HG02840 (cell line): ENCODE data around the gene NAIF1.
A peak's percentile ranks its signal among the peaks of the same experiment; 100 is the strongest.
"Not testable (repeated sequence)": the region's sequence is repeated elsewhere in the genome, so short reads cannot be mapped to it uniquely, and the experiment has no call there.

ENCODE experiments used
- ATAC-seq: cut with Tn5 transposase; IDR thresholded peaks from one replicate; pipeline ENCODE4 v1.9.1; 2021; ENCODE audit warnings: mild to moderate bottlenecking, moderate library complexity, moderate number of reproducible peaks; ENCODE audit not compliant: unreplicated experiment, low FRiP score

The NAIF1 gene

GRCh38 chr9:128066713-128067644, at the start of gene NAIF1:
Gene NAIF1, minus strand, starts transcription at chr9:128067320. Its CDS starts 219 bp downstream, at chr9:128067101.
- ATAC-seq = peak; percentile 66

GRCh38 chr9:128116104-128117083, 49.3 kb upstream of the NAIF1 start:
- ATAC-seq = no peak

GRCh38 chr9:128115187-128116103, 48.3 kb upstream of the NAIF1 start:
- no peak for ATAC-seq

DNA sequence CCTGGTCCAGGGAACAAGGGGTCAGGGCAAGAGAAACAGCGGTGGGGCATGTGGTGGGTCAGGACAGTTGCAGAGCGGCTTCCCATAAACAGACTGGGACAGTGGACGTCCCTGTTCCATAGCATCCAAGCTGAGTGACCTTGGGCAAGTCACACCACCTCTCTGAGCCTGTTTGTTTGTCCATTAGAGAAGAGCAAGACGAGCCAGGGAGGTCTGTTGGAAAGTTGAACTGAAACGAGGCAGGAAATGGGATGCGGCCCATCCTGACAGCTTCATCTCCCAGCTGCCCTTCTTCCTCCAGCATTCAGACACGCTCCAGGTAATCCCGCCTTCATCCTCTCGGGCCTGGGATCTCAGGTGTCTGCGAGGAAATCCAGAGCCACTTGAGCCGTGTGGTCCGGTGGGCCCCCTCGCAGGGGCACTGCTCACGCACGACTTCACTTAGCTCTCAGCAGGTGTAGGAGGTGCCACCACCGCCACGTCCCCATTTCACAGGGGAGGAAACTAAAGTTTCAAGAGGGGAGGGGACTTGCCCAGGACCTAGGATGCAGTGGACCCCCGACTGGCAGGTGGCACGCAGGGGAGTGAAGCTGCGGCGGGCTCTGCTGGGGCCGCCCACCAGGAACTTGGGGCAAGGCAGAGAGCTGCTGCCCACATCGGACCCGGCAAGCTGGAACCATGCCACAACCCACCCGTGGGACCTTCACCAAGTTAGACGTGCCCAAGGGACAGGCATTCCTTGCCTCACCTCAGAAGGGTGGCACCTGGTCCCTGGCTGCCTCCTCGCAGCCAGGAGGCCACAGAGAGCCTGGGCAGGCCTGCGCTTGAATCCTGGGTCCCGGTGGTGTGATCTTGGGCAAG, 47.4 kb upstream of the NAIF1 start:
- no peak for ATAC-seq

DNA sequence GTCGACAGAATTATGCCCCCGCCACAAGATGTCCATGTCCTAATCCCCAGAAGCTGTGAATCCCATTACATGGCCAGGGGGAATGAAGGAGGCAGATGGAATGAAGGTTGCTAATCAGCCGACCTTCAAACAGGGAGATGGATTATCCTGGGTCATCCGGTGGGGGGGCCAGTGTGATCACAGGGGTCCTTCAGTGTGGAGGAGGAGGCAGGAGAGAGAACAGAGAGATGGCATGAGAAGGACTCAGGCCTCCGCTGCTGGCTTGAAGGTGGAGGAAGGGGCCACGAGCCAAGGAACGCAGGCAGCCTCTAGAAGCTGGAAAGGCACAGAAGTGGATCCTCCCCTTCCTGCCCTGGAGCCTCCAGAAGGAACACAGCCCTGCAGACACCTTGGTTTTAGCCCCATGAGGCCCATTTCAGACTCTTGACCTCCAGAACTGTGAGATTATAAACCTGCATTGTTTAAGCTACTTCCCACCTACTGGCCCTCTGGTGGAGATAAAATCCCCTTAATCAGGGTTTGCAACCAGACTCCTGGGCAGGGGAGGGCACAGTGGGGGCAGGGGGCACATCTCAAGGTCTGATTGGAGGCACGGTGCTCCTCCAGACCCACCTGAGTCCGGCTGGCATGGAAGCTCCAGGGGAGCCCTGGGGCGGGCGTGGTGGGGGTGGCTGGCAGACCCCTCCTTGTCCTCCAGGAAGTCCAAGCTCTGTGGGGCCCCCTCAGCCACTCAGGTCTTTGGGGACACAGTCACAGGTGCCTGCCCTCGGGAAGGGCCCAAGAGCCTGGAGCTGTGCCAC, 46.6 kb upstream of the NAIF1 start:
- ATAC-seq = no peak

DNA sequence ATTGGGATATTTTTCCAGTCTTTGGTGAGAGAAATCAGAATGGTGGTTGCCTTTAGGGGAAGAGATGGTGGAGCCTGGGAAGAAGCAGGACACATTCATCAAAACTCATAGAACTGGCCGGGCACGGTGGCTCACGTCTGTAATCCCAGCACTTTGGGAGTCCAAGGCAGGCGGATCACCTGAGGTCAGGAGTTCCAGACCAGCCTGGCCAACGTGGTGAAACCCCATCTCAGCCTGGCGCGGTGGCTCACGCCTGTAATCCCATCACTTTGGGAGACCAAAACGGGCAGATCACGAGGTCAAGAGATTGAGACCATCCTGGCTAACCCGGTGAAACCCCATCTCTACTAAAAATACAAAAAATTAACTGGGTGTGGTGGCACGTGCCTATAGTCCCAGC, 44.6 kb upstream of the NAIF1 start:
- not testable (repeated sequence) for ATAC-seq

- no peak for ATAC-seq
These were observed 42.1 kb upstream of the NAIF1 start for GRCh38 chr9:128109050-128109709.

- no peak for ATAC-seq
These were observed 41.3 kb upstream of the NAIF1 start for GRCh38 chr9:128108269-128109049.

DNA sequence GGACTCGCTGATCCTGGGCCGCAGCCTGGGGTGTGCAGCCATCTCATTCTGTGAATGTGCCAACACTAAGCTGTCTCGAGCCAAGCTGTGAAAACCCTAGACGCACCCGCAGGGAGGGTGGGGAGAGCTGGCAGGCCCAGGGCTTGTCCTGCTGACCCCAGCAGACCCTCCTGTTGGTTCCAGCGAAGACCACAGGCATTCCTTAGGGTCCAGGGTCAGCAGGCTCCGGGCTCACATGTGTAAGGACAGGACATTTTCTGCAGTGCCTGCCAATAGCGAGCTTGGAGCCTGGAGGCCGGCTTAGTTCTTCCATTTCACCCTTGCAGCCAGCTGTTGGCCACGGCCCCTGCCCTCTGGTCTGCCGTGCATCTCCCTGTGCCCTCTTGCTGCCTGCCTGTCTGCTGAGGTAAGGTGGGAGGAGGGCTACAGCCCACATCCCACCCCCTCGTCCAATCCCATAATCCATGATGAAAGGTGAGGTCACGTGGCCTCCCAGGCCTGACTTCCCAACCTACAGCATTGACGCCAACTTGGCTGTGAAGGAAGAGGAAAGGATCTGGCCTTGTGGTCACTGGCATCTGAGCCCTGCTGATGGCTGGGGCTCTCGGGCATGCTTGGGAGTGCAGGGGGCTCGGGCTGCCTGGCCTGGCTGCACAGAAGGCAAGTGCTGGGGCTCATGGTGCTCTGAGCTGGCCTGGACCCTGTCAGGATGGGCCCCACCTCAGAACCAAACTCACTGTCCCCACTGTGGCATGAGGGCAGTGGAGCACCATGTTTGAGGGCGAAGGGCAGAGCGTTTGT, 40.5 kb upstream of the NAIF1 start:
- ATAC-seq = no peak

DNA sequence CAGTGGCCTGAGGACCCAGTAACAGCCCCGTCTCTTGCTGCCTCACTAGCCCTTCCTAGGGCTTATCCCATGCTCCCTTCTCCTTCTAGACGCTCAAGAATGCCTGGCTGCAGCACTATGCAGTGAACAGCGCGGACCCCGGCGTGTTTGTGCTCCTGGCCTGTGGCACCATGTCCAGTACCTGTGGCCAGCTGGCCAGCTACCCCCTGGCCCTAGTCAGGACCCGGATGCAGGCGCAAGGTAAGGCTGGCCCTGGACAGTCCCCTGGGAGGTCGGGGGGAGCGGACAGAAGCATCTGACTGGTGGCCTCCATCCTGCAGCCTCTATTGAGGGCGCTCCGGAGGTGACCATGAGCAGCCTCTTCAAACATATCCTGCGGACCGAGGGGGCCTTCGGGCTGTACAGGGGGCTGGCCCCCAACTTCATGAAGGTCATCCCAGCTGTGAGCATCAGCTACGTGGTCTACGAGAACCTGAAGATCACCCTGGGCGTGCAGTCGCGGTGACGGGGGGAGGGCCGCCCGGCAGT, 39.9 kb upstream of the NAIF1 start:
- no peak for ATAC-seq

DNA sequence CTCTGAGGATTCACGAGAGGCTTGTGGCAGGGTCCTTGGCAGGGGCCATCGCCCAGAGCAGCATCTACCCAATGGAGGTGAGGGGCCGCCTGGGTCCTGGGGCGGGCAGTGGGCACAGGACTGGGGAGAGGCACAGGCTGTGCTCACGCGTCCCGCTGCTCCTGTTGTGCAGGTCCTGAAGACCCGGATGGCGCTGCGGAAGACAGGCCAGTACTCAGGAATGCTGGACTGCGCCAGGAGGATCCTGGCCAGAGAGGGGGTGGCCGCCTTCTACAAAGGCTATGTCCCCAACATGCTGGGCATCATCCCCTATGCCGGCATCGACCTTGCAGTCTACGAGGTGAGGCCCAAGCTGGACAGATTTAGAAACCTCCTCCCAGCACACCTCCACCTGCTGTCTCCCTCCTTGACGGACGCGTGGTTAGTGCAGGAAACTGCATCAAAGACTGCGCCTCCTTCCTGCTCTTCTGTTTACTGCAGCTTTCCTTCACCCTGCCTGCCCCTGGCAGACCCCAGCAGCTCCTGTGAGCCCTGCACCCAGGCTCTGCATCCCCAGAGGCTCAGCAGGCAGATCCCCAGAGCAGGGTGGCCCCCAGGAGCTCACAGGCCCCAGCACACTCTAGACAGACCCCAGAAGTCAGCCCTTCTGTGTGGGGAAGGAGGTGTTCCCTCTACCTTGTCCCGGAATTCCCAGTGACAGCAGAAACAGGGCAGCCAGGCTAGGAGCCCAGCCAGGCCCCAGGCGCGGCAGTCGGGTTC, 39.2 kb upstream of the NAIF1 start:
- no peak for ATAC-seq

GRCh38 chr9:128105538-128106175, 38.5 kb upstream of the NAIF1 start:
- no peak for ATAC-seq

DNA sequence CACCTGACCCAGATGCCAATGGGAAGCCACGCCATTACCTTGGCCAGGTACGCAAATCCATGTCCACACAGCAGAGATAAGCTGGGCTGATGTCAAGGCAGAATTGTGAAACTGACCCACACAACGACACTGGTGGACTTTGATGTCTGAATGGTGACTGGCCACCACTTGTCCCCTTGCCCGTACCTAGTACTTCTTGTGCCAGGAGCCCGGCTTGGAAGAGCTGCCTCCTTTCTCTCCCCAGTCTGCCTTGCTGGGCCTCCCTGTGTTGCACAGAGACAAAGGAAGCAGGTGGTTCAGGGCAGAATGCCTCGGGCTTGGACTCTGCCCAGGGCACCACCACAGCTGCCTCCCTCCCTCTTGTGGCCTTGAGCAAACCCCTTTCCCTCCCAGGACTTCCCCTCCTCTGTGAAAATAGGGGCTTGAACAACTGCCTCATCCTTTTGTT, 37.1 kb upstream of the NAIF1 start:
- ATAC-seq = no peak

DNA sequence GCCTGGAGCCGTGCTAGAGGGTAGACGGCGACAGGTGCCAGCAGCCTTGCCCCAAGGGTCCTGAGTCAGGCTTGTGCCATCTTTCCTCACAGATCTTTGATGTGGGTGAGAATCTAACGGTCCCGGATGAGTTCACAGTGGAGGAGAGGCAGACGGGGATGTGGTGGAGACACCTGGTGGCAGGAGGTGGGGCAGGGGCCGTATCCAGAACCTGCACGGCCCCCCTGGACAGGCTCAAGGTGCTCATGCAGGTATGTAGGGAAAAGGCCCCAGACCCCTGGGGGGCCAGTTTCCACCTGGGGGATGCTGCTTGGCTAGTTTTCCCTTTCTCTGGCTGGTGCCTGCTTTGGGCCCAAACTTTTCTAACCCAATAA, 36.5 kb upstream of the NAIF1 start:
- ATAC-seq = no peak
